HCT116 (cell line): Measurements from ENCODE around the gene SPRED2. TPM values are rescaled to one million over a fixed set of nuclear protein-coding genes. Genes with fewer than 3 reads are reported as not detected.

ENCODE experiments used
- ATAC-seq: fragments of 200-7000 bp; cut with Tn5 transposase; 2 replicates; pipeline ENCODE4 v1.9.1; 2020; ENCODE audit warnings: mild to moderate bottlenecking, moderate library complexity
- BruUV-seq: library from RNA; stranded (reverse); fragments of 400-500 nt; replicated peaks from 2 replicates; lab custom pipeline; 2021; lab: Mats Ljungman, UMichigan
- CTCF ChIA-PET: fragments of 300-600 bp; sonication (Branson Sonifier 250); formaldehyde crosslinking; loops from one replicate; lab custom pipeline; 2021; ENCODE audit warnings: antibody characterized with exemption; lab: Charles Lee
- POLR2A ChIA-PET: fragments of 300-600, 350-600 bp; sonication (Branson Sonifier 250); formaldehyde crosslinking; loops from one replicate; lab custom pipeline; 2021; ENCODE audit warnings: antibody characterized with exemption; lab: Charles Lee
- RAD21 ChIA-PET, 2 experiments: fragments of 300-600 bp; sonication (Branson Sonifier 250); formaldehyde crosslinking; loops; one replicate each; lab custom pipeline; 2023; ENCODE audit warnings: low total read pairs in 2 of 2; ENCODE audit not compliant: uncharacterized antibody in 2 of 2, unreplicated experiment in 2 of 2, low non-redundant PET in 1 of 2; lab: Charles Lee
- DNase-seq: peaks from one replicate; pipeline ENCODE4 v3.0.0-alpha.2; 2010; ENCODE audit warnings: low read depth, low spot score
- H2AFZ ChIP-seq: fragments of 200-600 bp; shearing (Covaris generic), sonication (generic); 2 replicates; pipeline ENCODE4 v1.6.1; 2017; ENCODE audit warnings: low read depth, mixed run types, mixed read lengths, antibody characterized with exemption, low read length; ENCODE audit not compliant: poor library complexity, severe bottlenecking
- H3K27ac ChIP-seq: 2 replicates; pipeline ENCODE4 v1.5.1; 2012; ENCODE audit warnings: low read depth, low read length
- H3K27me3 ChIP-seq: fragments of 200-600 bp; sonication (generic); 2 replicates; pipeline ENCODE4 v1.6.1; 2016; ENCODE audit warnings: mixed run types, low read length, mixed read lengths; ENCODE audit not compliant: insufficient read depth
- H3K36me3 ChIP-seq, 2 experiments: fragments of 200-500 bp in 1 of 2; fragments of 200-600 bp in 1 of 2; sonication (Bioruptor generic) in 1 of 2; sonication (generic) in 1 of 2; 2 replicates each; pipeline versions ENCODE4 v1.5.1 to v1.6.1; 2014 to 2016; ENCODE audit warnings: low read length in 2 of 2, inconsistent platforms in 1 of 2, mixed read lengths in 1 of 2, mixed run types in 1 of 2; ENCODE audit not compliant: insufficient read depth in 2 of 2, control insufficient read depth in 1 of 2
- H3K4me1 ChIP-seq, 2 experiments: fragments of 200-600 bp in 1 of 2; sonication (generic) in 1 of 2; 2 replicates each; pipeline versions ENCODE4 v1.5.1 to v1.6.1; 2012 to 2017; ENCODE audit warnings: low read length in 2 of 2, inconsistent platforms in 1 of 2, mild to moderate bottlenecking in 1 of 2, mixed read lengths in 1 of 2, mixed run types in 1 of 2, moderate library complexity in 1 of 2; ENCODE audit not compliant: insufficient read depth in 2 of 2, control insufficient read depth in 1 of 2
- H3K4me2 ChIP-seq: fragments of 200-600 bp; sonication (generic); 2 replicates; pipeline ENCODE4 v1.6.1; 2017; ENCODE audit warnings: mixed run types, low read length, mixed read lengths
- H3K4me3 ChIP-seq, 2 experiments: fragments of 200-600 bp in 1 of 2; sonication (generic) in 1 of 2; replicated peaks in 1 of 2; 2 replicates each; pipeline ENCODE4 v1.5.1; 2011 to 2016; ENCODE audit warnings: low read length in 2 of 2, control low read depth in 1 of 2, low read depth in 1 of 2, mild to moderate bottlenecking in 1 of 2, mixed read lengths in 1 of 2, mixed run types in 1 of 2
- H3K79me2 ChIP-seq: fragments of 200-600 bp; sonication (generic); 2 replicates; pipeline ENCODE4 v1.6.1; 2017; ENCODE audit warnings: mild to moderate bottlenecking, mixed run types, low read length, moderate library complexity, mixed read lengths; ENCODE audit not compliant: insufficient read depth
- H3K9ac ChIP-seq: fragments of 200-600 bp; sonication (generic); 2 replicates; pipeline ENCODE4 v1.6.1; 2016; ENCODE audit warnings: low read length, mixed read lengths
- H3K9me2 ChIP-seq: fragments of 200-600 bp; sonication (generic), shearing (Covaris generic); 2 replicates; pipeline ENCODE4 v1.6.1; 2017; ENCODE audit warnings: mixed run types, mild to moderate bottlenecking, moderate library complexity; ENCODE audit not compliant: insufficient read depth
- H3K9me3 ChIP-seq, 2 experiments: fragments of 200-500 bp in 1 of 2; fragments of 200-600 bp in 1 of 2; sonication (Bioruptor generic) in 1 of 2; sonication (generic) in 1 of 2; 2 replicates each; pipeline ENCODE4 v1.6.1; 2014 to 2017; ENCODE audit warnings: low read length in 2 of 2, mixed read lengths in 2 of 2, inconsistent platforms in 1 of 2, low read depth in 1 of 2, mild to moderate bottlenecking in 1 of 2, mixed run types in 1 of 2, moderate library complexity in 1 of 2; ENCODE audit not compliant: control insufficient read depth in 1 of 2, insufficient read depth in 1 of 2
- H4K20me1 ChIP-seq: fragments of 200-600 bp; sonication (generic), shearing (Covaris generic); 2 replicates; pipeline ENCODE4 v1.6.1; 2017; ENCODE audit warnings: mixed run types, mild to moderate bottlenecking, moderate library complexity; ENCODE audit not compliant: insufficient read depth
- CBX3 ChIP-seq: IDR thresholded peaks from 2 replicates; pipeline ENCODE4 v1.6.1; 2012; ENCODE audit warnings: low read depth
- ELF1 ChIP-seq: IDR thresholded peaks from 2 replicates; pipeline ENCODE4 v1.6.1; 2012; ENCODE audit warnings: low read depth, borderline replicate concordance
- EZH2 ChIP-seq: fragments of 200-600 bp; sonication (generic); IDR thresholded peaks from 2 replicates; pipeline ENCODE4 v1.6.1; 2017; ENCODE audit warnings: antibody characterized with exemption, mixed run types
- FOSL1 ChIP-seq: IDR thresholded peaks from 2 replicates; pipeline ENCODE4 v1.6.1; 2012; ENCODE audit warnings: low read depth
- JUND ChIP-seq: IDR thresholded peaks from 2 replicates; pipeline ENCODE4 v1.6.1; 2012
- SP1 ChIP-seq: IDR thresholded peaks from 2 replicates; pipeline ENCODE4 v1.6.1; 2012; ENCODE audit warnings: low read depth
- SRF ChIP-seq: IDR thresholded peaks from 2 replicates; pipeline ENCODE4 v1.6.1; 2012; ENCODE audit warnings: low read depth
- intact Hi-C: fragments of 100-400 bp; cut with micrococcal nuclease; formaldehyde crosslinking; loops from 2 replicates; pipeline ENCODE4 v1.10.0; 2022
- total RNA-seq: library from RNA; stranded (reverse); gene quantifications from one replicate; pipeline ENCODE4 v1.2.1, GENCODE V29; 2021; ENCODE audit not compliant: unreplicated experiment
- TF ChIP-seq, protein P1 (sequence below), 3 experiments: fragments of 200-600 bp in 1 of 3; sonication (generic) in 1 of 3; IDR thresholded peaks in 2 of 3; conservative IDR thresholded peaks in 1 of 3; 2 replicates each; pipeline ENCODE4 v1.5.1; 2012 to 2017; ENCODE audit warnings: low read depth in 2 of 3, low read length in 2 of 3, antibody characterized with exemption in 1 of 3, borderline replicate concordance in 1 of 3, control low read depth in 1 of 3, mild to moderate bottlenecking in 1 of 3, mixed read lengths in 1 of 3, mixed run types in 1 of 3, moderate library complexity in 1 of 3; ENCODE audit not compliant: insufficient read depth in 1 of 3
- TF ChIP-seq, protein P2 (sequence below): IDR thresholded peaks from 2 replicates; pipeline ENCODE4 v1.6.1; 2012
- TF ChIP-seq, protein P3 (sequence below): IDR thresholded peaks from 2 replicates; pipeline ENCODE4 v1.6.1; 2012; ENCODE audit warnings: low read depth
- TF ChIP-seq, protein P4 (sequence below): IDR thresholded peaks from 2 replicates; pipeline ENCODE4 v1.6.1; 2011; ENCODE audit warnings: mild to moderate bottlenecking, low read length, moderate library complexity; ENCODE audit not compliant: insufficient replicate concordance; ENCODE audit errors: extremely low read depth

Gene SPRED2
- total RNA-seq, 1 experiment from 2014 or later: 62.6 TPM

DNA sequence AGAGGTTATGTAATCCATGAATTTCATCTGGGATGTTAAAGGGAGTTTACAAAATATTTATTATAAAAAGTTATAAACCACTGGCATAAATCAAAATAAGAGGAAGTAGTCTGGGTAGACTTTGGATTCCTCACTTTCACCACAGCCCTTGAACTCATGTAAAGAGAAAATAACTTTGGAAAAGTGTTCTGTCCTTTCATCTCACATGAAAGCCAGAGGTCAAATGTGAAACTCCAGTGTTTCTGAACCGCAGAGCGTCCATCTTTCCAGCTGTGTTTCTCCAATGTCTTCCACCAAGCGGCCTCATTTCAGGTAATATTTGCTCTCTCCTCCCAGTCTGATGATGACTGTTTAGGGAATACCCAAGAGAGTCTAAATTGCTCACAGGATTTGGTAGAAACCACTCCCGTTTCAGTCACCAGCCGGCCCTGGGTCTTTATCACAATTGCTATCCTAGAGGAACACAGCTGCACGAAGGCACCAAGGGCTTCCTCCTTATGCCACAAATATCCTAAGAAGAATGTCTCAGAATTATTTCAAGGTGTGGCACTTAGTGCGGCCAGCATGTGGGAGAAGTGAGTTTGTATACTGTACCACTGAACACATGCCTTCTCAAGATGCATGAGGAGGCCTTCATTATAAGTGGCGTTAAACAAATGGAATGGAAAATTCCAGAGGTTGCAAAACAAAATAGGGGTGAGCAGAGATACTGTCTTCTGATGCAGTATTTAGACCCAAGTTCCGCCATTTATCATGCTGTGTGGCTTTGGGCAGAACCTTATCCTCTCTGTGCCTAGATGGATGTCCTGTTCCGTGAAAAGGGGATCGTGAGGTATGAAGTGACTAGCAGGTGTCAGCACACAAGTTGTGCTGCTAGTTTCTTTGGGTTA is 140.9 kb downstream of the SPRED2 start:
- DNase-seq (no peak), ATAC-seq (no peak)
- Histone ChIP-seq H3K9me2 (no peaks in the 10 kb centered on the region), H3K9ac (no peak overlapping the region), H4K20me1 (no peaks in the 10 kb centered on the region), H3K9me3 (no peaks in the 10 kb centered on the region), H3K27ac (no peak overlapping the region), H2AFZ (no peak overlapping the region), H3K79me2 (no peaks in the 10 kb centered on the region), H3K4me2 (no peak overlapping the region), H3K27me3 (no peaks in the 10 kb centered on the region), H3K4me1 (no peaks in the 10 kb centered on the region), H3K36me3 (no peaks in the 10 kb centered on the region), H3K4me3 (no peak overlapping the region)
- ChIA-PET CTCF (no interaction called here), POLR2A (no interaction called here), RAD21 (no interaction called here)
- TF ChIP-seq EZH2: no peak
- TF ChIP-seq, protein P1, sequence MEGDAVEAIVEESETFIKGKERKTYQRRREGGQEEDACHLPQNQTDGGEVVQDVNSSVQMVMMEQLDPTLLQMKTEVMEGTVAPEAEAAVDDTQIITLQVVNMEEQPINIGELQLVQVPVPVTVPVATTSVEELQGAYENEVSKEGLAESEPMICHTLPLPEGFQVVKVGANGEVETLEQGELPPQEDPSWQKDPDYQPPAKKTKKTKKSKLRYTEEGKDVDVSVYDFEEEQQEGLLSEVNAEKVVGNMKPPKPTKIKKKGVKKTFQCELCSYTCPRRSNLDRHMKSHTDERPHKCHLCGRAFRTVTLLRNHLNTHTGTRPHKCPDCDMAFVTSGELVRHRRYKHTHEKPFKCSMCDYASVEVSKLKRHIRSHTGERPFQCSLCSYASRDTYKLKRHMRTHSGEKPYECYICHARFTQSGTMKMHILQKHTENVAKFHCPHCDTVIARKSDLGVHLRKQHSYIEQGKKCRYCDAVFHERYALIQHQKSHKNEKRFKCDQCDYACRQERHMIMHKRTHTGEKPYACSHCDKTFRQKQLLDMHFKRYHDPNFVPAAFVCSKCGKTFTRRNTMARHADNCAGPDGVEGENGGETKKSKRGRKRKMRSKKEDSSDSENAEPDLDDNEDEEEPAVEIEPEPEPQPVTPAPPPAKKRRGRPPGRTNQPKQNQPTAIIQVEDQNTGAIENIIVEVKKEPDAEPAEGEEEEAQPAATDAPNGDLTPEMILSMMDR (IDR thresholded peaks at IDR 0.05 in 2 of 3, conservative IDR thresholded peaks at IDR 0.05 in 1 of 3; ENCODE audit: borderline replicate concordance in 1 of 3, insufficient read depth in 1 of 3, low read depth in 2 of 3, low read length in 2 of 3): no peak
- TF ChIP-seq SP1: no peak
- intact Hi-C loops: no loop called here
- BruUV-seq: no TSS peak

DNA sequence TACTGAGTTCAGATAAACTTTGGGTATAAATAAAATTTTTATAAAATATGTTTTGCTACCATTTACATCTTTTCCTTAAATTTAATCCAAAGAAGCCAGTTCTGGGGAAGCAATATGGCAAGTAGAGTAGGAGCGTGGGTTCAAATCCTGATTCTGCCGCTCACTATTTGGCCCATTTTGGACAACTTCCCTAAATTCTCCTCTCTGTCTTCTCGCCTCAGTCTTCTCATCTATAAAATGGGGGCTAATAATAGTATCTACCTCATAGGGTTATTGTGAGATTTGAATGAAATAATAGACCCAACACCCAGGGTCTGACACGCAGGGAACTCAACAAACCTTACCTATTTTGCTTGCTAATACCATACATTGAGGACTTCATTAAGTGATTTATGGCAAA is 145.0 kb downstream of the SPRED2 start:
- Histone ChIP-seq H3K27ac (no peak overlapping the region), H3K9me2 (no peaks in the 10 kb centered on the region), H3K79me2 (no peaks in the 10 kb centered on the region), H3K4me3 (no peak overlapping the region), H3K27me3 (no peaks in the 10 kb centered on the region), H3K4me1 (no peaks in the 10 kb centered on the region), H4K20me1 (no peaks in the 10 kb centered on the region), H3K4me2 (no peak overlapping the region), H2AFZ (no peak overlapping the region), H3K36me3 (no peaks in the 10 kb centered on the region), H3K9ac (no peak overlapping the region), H3K9me3 (no peaks in the 10 kb centered on the region)
- ChIA-PET CTCF (no interaction called here), RAD21 (no interaction called here), POLR2A (no interaction called here)
- BruUV-seq: no TSS peak
- ATAC-seq (no peak), DNase-seq (no peak)
- intact Hi-C loops: no loop called here
- no peak for TF ChIP-seq JUND
- TF ChIP-seq, protein P2, sequence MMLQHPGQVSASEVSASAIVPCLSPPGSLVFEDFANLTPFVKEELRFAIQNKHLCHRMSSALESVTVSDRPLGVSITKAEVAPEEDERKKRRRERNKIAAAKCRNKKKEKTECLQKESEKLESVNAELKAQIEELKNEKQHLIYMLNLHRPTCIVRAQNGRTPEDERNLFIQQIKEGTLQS: no peak
- TF ChIP-seq CBX3: no peak
- no peak for TF ChIP-seq ELF1
- TF ChIP-seq FOSL1: no peak
- TF ChIP-seq, protein P3, sequence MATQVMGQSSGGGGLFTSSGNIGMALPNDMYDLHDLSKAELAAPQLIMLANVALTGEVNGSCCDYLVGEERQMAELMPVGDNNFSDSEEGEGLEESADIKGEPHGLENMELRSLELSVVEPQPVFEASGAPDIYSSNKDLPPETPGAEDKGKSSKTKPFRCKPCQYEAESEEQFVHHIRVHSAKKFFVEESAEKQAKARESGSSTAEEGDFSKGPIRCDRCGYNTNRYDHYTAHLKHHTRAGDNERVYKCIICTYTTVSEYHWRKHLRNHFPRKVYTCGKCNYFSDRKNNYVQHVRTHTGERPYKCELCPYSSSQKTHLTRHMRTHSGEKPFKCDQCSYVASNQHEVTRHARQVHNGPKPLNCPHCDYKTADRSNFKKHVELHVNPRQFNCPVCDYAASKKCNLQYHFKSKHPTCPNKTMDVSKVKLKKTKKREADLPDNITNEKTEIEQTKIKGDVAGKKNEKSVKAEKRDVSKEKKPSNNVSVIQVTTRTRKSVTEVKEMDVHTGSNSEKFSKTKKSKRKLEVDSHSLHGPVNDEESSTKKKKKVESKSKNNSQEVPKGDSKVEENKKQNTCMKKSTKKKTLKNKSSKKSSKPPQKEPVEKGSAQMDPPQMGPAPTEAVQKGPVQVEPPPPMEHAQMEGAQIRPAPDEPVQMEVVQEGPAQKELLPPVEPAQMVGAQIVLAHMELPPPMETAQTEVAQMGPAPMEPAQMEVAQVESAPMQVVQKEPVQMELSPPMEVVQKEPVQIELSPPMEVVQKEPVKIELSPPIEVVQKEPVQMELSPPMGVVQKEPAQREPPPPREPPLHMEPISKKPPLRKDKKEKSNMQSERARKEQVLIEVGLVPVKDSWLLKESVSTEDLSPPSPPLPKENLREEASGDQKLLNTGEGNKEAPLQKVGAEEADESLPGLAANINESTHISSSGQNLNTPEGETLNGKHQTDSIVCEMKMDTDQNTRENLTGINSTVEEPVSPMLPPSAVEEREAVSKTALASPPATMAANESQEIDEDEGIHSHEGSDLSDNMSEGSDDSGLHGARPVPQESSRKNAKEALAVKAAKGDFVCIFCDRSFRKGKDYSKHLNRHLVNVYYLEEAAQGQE: no peak
- no peak for TF ChIP-seq SP1
- TF ChIP-seq, protein P4, sequence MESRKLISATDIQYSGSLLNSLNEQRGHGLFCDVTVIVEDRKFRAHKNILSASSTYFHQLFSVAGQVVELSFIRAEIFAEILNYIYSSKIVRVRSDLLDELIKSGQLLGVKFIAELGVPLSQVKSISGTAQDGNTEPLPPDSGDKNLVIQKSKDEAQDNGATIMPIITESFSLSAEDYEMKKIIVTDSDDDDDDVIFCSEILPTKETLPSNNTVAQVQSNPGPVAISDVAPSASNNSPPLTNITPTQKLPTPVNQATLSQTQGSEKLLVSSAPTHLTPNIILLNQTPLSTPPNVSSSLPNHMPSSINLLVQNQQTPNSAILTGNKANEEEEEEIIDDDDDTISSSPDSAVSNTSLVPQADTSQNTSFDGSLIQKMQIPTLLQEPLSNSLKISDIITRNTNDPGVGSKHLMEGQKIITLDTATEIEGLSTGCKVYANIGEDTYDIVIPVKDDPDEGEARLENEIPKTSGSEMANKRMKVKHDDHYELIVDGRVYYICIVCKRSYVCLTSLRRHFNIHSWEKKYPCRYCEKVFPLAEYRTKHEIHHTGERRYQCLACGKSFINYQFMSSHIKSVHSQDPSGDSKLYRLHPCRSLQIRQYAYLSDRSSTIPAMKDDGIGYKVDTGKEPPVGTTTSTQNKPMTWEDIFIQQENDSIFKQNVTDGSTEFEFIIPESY: no peak
- TF ChIP-seq SRF: no peak
